GM19025 (cell line): ENCODE data around the gene OCLN.
"Not testable (repeated sequence)": the region's sequence is repeated elsewhere in the genome, so short reads cannot be mapped to it uniquely, and the experiment has no call there.

Experiments
- ATAC-seq: cut with Tn5 transposase; IDR thresholded peaks from one replicate; pipeline ENCODE4 v1.9.1; 2021; ENCODE audit warnings: mild to moderate bottlenecking, low read depth, moderate library complexity; ENCODE audit not compliant: unreplicated experiment

OCLN gene

GRCh38 chr5:69492391-69492922, at the start of gene OCLN:
Gene OCLN, plus strand, starts transcription at chr5:69492790. Its CDS starts 11,455 bp downstream, at chr5:69504245.
- ATAC-seq: no peak

DNA sequence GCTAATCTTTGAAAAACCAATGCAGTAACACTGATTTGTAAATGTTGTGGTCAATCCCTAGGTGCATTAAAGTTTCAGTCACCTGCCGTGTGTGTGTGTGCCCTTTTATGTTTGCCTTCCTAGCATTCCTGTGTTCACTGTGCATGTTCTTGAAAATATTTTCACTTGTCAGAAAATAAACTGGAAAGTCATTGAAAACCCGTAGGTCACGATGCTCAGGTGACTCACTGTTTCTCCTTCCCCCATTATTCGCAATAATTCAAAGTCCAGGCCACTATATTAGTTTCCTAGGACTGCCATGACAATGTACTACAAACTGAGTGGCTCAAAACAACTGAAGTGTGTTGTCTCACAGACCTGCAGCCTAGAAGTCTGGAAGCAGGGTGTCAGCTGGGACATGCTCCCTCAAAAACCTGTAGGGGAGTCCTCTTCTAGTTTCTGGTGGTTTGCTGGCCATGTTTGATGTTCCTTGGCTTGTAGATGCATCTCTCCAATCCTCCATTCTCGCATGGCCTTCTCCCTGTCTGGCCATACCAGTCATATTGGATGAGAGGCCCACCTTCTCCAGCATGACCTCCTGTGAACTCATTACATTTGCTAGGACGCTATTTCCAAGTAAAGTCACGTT, 48.3 kb upstream of the OCLN start:
- no peak for ATAC-seq

DNA sequence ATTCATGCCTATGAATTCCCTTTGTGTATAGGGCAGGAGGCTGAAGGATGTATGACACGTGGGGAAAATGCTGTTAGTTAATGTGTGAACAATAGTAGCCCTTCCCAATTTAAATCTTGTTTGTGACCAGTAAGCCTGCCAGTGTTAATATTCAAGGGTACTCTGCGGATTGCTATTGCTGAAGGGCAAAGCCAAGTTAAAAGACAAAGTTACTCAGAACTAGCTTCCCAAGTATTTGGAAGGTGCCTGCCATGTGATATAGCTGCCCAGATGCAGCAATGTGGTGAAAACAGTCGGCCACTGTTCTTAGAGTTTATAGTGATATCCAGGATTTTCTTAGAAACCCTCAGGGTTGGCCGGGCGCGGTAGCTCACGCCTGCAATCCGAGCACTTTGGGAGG, 43.1 kb upstream of the OCLN start:
- ATAC-seq: no peak

- no peak for ATAC-seq
Observed at GRCh38 chr5:69450116-69450515, 42.5 kb upstream of the OCLN start.

- not testable (repeated sequence) for ATAC-seq
Observed at GRCh38 chr5:69450527-69450926, 42.1 kb upstream of the OCLN start.

DNA sequence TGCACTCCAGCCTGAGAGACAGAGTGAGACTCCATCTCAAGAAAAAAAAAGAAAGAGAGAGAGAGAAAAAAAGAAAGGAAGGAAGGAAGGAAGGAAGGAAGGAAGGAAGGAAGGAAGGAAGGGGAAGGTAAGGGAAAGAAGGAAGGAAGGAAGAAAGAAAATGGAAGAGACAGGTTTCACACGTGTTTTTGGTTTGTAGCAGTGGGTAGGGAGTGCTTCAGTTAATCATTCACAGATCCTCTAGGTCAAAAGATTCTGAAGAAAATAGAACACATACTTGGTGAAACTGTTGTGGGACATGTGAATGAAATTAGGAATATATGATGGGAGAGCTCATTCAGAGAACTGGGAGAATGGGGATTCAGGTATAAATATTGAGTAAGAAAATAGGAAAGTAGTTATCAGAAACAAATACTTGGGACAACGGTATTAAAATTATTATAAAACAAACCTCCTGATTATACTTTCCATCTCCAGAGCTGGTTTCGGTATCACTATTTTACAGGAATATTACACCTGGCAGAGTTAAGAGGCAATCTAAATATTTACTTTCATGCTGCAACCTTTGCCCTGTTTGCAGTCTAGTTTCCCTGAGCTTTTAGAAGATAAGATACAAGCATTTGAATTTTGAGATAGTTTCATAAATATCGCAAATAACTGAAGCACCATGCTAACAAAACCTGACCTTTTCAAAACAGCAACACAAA, 40.5 kb upstream of the OCLN start:
- ATAC-seq: no peak

GRCh38 chr5:69453487-69453886, 39.1 kb upstream of the OCLN start:
- not testable (repeated sequence) for ATAC-seq

- no peak for ATAC-seq
Observed at GRCh38 chr5:69454460-69455249, 37.9 kb upstream of the OCLN start.

- ATAC-seq: not testable (repeated sequence)
Observed at GRCh38 chr5:69455428-69455988, 37.1 kb upstream of the OCLN start.

- no peak for ATAC-seq
Observed at GRCh38 chr5:69462170-69462569, 30.4 kb upstream of the OCLN start.

- ATAC-seq: not testable (repeated sequence)
Observed at GRCh38 chr5:69466375-69466774, 26.2 kb upstream of the OCLN start.

DNA sequence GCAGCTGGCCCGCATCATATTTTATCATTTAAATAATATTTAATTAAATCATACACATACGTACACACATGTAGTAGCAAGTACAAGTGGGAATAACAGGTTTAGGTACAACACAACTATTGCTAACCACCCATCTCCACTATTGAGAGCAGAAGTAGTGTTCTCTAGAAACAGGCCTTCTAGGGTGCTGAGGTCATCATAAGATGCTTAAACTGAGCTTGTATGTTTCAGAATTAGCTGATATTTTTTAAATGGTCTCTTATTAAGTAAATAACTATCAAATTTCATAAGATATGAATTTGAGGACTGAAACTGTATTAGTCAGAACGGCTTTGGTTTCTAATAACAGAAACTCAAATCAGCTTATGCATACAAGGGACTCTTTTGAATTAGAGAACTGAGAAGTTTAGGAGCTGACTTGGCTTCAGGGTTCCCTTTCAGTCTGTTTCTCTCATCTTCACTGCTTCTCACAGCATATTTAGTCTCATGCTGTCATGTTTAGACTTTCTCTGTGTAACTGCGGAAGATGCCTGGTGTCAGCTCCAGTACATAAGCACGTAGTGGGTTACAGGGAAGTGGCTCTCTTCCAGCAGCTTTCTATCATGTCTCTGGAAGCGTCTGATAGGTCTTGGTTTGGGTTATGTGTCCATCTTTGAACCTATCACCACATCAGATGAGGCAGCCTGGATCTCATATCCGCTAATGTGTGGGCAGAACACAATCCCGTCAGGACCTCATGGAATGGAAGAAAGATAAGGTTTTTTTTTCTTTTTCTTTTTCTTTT, 25.0 kb upstream of the OCLN start:
- peak; percentile 94 for ATAC-seq

- ATAC-seq: no peak
Observed at GRCh38 chr5:69468631-69469030, 24.0 kb upstream of the OCLN start.

GRCh38 chr5:69471516-69471915, 21.1 kb upstream of the OCLN start:
- not testable (repeated sequence) for ATAC-seq

DNA sequence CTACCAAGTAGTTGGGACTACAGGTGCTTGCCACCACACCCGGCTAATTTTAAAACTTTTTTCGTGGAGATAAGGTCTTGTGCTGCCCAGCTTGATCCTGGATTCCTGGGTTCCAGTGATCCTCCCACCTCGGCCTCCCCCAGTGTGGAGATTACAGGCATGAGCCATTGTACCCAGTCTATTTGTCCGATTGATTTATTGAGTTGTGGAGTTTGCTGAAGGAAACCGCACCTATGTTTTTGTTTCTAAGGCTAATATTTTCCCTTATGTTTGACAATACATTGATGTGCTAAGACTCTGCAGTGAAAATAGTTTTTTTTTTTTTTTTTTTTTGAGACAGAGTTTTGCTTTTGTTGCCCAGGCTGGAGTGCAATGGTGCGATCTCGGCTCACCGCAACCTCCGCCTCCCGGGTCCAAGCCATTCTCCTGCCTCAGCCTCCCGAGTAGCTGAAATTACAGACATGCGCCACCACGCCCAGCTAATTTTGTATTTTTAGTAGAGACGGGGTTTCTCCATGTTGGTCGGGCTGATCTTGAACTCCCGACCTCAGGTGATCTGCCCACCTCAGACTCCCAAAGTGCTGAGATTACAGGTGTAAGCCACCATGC, 20.0 kb upstream of the OCLN start:
- not testable (repeated sequence) for ATAC-seq

GRCh38 chr5:69477170-69477569, 15.4 kb upstream of the OCLN start:
- no peak for ATAC-seq

DNA sequence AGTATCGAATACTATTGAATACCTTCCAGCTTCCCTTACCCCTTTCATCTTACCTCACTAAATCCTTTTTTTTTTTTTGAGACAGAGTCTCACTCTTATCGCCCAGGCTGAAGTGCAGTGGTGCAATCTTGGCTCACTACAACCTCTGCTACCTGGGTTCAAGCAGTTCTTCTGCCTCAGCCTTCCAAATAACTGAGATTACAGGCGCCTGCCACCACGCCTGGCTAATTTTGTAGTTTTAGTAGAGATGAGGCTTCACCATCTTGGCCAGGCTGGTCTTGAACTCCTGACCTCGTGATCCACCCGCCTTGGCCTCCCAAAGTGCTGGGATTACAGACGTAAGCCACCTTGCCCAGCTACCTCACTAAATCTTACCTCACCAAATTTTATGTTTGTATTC, 14.3 kb upstream of the OCLN start:
- ATAC-seq: not testable (repeated sequence)

- no peak for ATAC-seq
Observed at GRCh38 chr5:69484891-69485290, 7.7 kb upstream of the OCLN start.

DNA sequence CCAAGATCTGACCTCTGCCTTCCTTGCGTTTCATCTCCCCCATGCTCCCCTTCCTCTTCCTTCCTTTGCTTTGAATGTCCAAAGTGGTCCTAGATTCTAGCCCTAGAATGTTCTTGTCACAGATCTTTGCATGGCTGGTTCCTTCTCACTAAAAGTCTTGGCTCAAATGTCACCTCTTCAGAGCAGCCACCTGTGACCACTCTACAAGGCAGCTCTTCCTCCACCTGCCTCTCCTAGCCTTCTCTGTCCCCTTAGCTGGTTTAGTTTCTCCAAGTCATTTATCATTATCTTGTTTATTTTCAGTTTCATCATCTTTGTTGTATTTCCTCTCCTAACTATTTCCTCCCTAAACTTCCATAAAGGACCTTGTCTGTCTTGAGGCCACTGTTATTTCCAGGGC, 7.1 kb upstream of the OCLN start:
- no peak for ATAC-seq

GRCh38 chr5:69489246-69489645, 3.3 kb upstream of the OCLN start:
- no peak for ATAC-seq
